Activated CD4-positive, alpha-beta T cell treated with anti-CD3 and anti-CD28 coated beads, Interleukin-2, amount 50 U/mL, for 4 hours (primary cell): ENCODE measurements around the gene ADRB2.
A peak's percentile ranks its signal among the peaks of the same experiment; 100 is the strongest.

Experiments
- DNase-seq, 2 experiments: peaks; one replicate each; pipeline ENCODE4 v3.0.0-alpha.2; 2020

ADRB2 gene

GRCh38 chr5:148805326-148806290 lies 20.8 kb upstream of the ADRB2 start:
- DNase-seq = no peak

- no peak for DNase-seq
Observed at GRCh38 chr5:148806520-148806931, 19.9 kb upstream of the ADRB2 start.

- DNase-seq = no peak
Observed at GRCh38 chr5:148807851-148808250, 18.6 kb upstream of the ADRB2 start.

- peak in 1 of 2 experiments; percentile 18 for DNase-seq
Observed at GRCh38 chr5:148808864-148809642, 17.4 kb upstream of the ADRB2 start.

- DNase-seq = no peak
Observed at GRCh38 chr5:148809781-148810524, 16.5 kb upstream of the ADRB2 start.

GRCh38 chr5:148810823-148811222 lies 15.6 kb upstream of the ADRB2 start:
- no peak for DNase-seq

- no peak for DNase-seq
Observed at GRCh38 chr5:148811756-148812155, 14.7 kb upstream of the ADRB2 start.

GRCh38 chr5:148815086-148815485 lies 11.3 kb upstream of the ADRB2 start:
- no peak for DNase-seq

GRCh38 chr5:148815578-148815977 lies 10.8 kb upstream of the ADRB2 start:
- no peak for DNase-seq

- DNase-seq = no peak
Observed at GRCh38 chr5:148816357-148816756, 10.1 kb upstream of the ADRB2 start.

GRCh38 chr5:148816782-148817181 lies 9.6 kb upstream of the ADRB2 start:
- no peak for DNase-seq

- DNase-seq = no peak
Observed at GRCh38 chr5:148817606-148818005, 8.8 kb upstream of the ADRB2 start.

- no peak for DNase-seq
Observed at GRCh38 chr5:148820461-148821395, 5.7 kb upstream of the ADRB2 start.

GRCh38 chr5:148823871-148824270 lies 2.5 kb upstream of the ADRB2 start:
- no peak for DNase-seq

- DNase-seq = no peak
Observed at GRCh38 chr5:148825716-148826052, 727 bp upstream of the ADRB2 start.

GRCh38 chr5:148826739-148827070 lies 294 bp downstream of the ADRB2 start:
- no peak for DNase-seq

- DNase-seq = no peak
Observed at GRCh38 chr5:148827723-148828122, 1.3 kb downstream of the ADRB2 start.

- DNase-seq = no peak
Observed at GRCh38 chr5:148828511-148829247, 2.3 kb downstream of the ADRB2 start.

GRCh38 chr5:148829248-148829594 lies 2.8 kb downstream of the ADRB2 start:
- DNase-seq = no peak

GRCh38 chr5:148829734-148830133 lies 3.3 kb downstream of the ADRB2 start:
- DNase-seq = no peak

GRCh38 chr5:148830211-148830610 lies 3.8 kb downstream of the ADRB2 start:
- DNase-seq = no peak
